HG03097 (cell line): ENCODE measurements around the gene SSC5D.

ENCODE experiments used
- ATAC-seq: cut with Tn5 transposase; IDR thresholded peaks from one replicate; pipeline ENCODE4 v1.9.1; 2021; ENCODE audit not compliant: unreplicated experiment, low FRiP score

The SSC5D gene

GRCh38 chr19:55454787-55455243 is 33.4 kb upstream of the SSC5D start:
- ATAC-seq, result no peak

GRCh38 chr19:55455576-55456235 is 32.5 kb upstream of the SSC5D start:
- no peak for ATAC-seq

- ATAC-seq, result no peak
Measured at GRCh38 chr19:55456347-55456746, 31.9 kb upstream of the SSC5D start.

- no peak for ATAC-seq
Measured at GRCh38 chr19:55457683-55458457, 30.4 kb upstream of the SSC5D start.

GRCh38 chr19:55459551-55459949 is 28.7 kb upstream of the SSC5D start:
- ATAC-seq, result no peak

- no peak for ATAC-seq
Measured at GRCh38 chr19:55459950-55460657, 28.1 kb upstream of the SSC5D start.

- ATAC-seq, result no peak
Measured at GRCh38 chr19:55460670-55461258, 27.5 kb upstream of the SSC5D start.

- peak; percentile 91 for ATAC-seq
Measured at GRCh38 chr19:55461259-55461973, 26.8 kb upstream of the SSC5D start, which contains the start of gene ISOC2. ISOC2 (minus strand) TSS chr19:55461642; CDS start chr19:55456486, 5,156 bp downstream.

- no peak for ATAC-seq
Measured at GRCh38 chr19:55461974-55462626, 26.1 kb upstream of the SSC5D start.

- no peak for ATAC-seq
Measured at GRCh38 chr19:55462722-55463121, 25.5 kb upstream of the SSC5D start.

- no peak for ATAC-seq
Measured at GRCh38 chr19:55463583-55464031, 24.6 kb upstream of the SSC5D start.

GRCh38 chr19:55464039-55464661 is 24.1 kb upstream of the SSC5D start:
- no peak for ATAC-seq

GRCh38 chr19:55464662-55465054 is 23.6 kb upstream of the SSC5D start, which contains the start of gene C19orf85:
C19orf85 (minus strand) TSS chr19:55464751; CDS start chr19:55464554, 197 bp downstream.
- ATAC-seq, result no peak

GRCh38 chr19:55465460-55466240 is 22.6 kb upstream of the SSC5D start:
- ATAC-seq, result no peak

GRCh38 chr19:55466241-55466614 is 22.0 kb upstream of the SSC5D start:
- no peak for ATAC-seq

GRCh38 chr19:55467236-55468053 is 20.8 kb upstream of the SSC5D start:
- ATAC-seq, result peak; percentile 64

GRCh38 chr19:55468054-55468393 is 20.2 kb upstream of the SSC5D start:
- no peak for ATAC-seq

- no peak for ATAC-seq
Measured at GRCh38 chr19:55471266-55471665, 17.0 kb upstream of the SSC5D start.
